Dedifferentiated amniotic fluid mesenchymal stem cell (primary cell): ENCODE results near the gene IMMP1L.

Experiments used
- DNase-seq: peaks from one replicate; pipeline ENCODE4 v3.0.0-alpha.2; 2016; ENCODE audit errors: extremely low spot score

The IMMP1L gene

DNA sequence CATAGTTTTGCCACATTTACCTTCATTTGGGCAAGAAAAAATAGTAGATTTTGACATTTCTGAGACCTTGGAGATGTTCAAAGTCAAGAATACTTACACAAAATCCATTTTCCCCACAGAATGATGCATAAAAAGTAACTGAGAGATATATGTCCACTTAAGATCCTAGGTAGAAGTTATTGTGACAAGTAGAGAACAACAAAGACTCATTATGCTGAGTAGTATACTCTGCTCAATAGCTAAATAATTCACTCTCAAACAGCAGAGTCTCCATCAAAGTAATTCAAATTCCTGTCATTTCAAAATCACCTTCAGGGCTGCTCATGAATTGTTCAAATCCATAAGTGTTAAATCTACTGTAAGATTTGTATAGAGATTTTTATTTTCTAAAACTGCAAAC lies 35.3 kb downstream of the IMMP1L start:
- DNase-seq, result no peak

DNA sequence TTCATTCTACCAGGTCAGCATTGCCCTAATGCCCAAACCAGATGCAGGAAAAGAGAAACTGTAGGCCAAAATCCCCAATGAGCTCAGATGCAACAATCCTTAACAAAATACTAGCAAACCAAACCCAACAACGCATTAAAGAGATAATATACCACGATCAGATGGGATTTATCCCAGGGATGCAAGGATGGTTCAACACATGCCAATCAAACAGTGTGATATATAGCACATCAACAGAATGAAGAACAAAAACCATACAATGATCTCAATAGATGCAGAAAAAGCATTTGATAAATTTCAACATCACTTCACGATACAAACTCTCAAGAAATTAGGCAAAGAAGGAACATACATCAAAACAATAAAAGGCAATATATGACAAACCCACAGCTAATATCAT lies 45.0 kb downstream of the IMMP1L start:
- DNase-seq, result no peak

DNA sequence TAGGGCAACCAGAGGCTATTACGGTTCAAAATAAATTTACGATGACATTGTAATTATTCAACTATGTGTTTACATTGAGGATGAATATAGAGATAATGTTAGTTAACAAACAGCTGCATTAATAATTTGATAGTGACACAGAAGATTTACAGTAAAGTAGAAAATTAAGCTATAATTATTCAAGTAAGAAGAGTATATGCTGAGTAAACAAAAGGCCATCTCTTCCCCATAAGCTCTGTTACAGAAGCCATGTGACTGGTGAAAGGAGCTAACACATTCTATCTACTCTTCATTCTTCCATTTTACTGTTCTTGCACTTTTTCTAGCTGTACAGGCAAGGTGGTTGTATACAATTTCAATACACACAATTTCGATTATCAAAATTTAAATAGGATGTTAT lies 54.2 kb downstream of the IMMP1L start:
- DNase-seq, result no peak

DNA sequence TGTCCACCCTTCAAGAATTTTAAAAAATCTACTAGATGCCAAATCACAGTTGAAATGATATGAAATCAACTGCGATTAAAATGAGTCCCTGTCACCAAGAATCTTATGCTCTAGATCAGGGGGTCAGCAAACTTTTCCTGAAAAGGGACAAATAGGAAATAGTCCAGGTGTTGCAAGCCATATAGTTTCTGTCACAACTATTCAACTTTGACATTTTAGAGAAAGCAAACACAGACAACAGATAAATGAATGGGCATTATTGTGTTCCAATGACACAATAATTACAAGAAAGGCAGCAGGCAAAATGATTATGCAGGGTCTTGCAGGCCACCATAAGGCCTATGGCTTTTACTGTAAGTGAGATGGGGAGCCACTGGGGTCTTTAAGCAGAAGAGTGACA lies 58.6 kb downstream of the IMMP1L start:
- DNase-seq, result no peak

DNA sequence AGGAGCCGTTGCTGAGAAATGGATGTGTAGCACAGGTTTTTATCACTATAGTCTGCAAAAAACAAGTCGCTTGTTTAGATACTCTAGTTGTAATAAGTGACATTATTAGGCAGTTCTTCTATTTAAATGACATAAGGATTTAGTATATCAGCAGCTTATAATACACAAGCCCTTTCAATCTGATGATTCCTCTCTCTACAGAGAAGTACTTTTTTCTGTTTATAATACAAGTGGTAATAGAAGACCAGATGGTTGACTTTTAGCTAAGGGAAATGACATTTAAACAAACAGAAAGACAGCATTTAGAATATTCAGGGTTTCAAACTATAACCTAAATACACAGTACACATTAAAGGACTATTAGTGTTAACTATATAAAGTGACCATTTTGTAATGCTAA lies 60.4 kb downstream of the IMMP1L start:
- DNase-seq, result no peak

DNA sequence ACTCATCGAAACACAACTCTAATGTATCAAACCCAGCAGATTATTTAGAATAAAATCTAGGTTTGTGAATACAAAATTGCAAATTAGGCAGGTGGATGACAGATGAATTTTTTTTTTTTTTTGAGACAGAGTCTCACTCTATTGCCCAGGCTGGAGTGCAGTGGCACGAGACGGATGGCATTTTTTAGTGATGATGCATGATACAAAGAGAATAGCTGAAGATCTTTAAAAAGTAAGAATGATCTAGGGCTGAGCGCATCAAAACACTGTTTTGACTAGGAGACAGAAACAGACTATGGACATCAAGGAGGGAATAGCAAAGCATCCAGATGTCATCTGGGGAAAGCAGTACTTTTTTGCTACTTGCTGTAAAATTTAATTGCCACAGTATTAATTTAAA lies 63.8 kb downstream of the IMMP1L start:
- no peak for DNase-seq

DNA sequence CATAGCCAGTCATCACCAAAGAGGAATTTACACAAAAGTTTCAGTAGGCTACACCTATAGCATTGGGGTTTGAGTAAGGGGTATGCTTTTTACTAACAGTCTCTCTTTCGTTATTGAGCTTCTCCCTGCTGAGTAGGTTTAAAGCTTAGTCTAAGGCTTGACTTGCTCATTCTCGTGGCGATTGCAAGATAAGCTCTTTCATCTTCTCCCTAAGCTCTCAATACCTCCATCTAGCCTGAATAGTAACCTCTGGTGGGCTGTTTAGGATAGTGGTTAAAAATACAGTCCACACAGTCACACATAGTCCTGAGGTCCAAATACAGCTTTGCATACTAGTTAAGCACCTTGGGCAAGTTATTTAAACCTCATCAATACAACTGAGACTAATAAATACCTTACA lies 65.6 kb downstream of the IMMP1L start:
- DNase-seq, result no peak

DNA sequence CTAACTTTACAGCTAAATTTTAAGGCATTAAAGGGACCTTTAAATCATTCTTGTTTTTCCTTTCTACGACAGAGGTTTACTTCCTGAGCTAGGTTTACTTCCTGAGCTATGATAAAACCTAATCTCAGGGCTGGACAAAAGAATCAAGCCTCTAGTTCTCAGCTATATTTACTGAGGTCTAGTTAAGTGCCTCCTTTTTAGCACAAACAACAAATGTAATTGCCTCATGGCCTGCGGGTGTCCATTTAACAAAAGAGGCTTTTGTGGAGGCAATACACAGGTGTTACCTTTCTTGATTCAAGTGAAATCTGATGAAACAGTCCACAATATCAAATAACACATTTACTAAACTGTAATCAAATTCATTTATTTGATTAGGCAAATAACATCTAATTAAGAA lies 67.3 kb downstream of the IMMP1L start:
- DNase-seq, result no peak

DNA sequence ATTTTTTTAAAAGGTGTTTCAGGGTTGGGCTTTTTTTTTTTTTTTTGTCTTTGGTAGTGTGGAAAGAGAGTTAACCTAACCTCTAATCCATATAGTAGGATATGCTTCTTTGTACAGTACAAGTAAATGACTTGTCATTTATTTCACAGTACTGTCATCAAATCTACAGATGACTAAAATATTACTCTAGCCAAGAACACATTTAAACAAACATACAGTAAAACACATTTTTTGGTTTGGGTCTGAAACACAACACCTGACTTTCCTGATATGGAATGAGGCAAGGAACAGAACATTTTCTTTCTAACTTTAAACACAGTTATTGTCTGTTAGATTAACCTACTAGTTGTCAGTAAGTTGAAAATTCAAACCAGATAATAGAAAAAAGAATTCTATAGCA lies 68.1 kb downstream of the IMMP1L start:
- no peak for DNase-seq

DNA sequence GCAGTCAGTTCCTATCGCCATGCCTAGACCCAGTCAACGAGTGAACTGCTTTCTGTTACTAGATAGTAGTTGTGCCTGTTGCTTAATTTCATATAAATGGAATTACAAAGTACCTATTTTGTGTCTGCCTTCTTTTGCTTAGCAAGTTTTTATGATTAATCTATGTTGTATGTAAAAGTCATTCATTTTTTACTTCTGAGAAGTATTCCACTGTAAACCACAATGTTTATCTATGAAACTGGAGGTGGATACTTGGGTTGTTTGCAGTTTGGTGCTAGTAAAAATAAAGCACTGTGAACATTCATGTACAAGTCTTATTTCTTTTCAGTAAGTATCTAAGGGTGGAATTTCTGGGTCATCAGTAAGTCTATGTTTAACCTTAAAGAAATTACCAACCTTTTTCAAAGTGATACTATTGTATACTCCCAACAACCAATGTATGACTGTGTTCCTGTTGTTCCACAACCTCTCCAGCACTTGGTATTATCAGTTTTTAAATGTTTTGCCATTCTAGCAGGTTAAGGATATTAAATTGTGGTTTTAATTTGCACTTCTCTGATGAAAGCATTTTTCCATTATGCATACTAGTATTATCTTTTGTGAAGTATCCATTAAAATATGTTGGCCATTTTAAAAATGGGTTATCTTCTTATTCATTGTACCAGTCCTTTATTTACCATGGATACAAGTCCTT lies 71.5 kb downstream of the IMMP1L start:
- peak; percentile 43 for DNase-seq

DNA sequence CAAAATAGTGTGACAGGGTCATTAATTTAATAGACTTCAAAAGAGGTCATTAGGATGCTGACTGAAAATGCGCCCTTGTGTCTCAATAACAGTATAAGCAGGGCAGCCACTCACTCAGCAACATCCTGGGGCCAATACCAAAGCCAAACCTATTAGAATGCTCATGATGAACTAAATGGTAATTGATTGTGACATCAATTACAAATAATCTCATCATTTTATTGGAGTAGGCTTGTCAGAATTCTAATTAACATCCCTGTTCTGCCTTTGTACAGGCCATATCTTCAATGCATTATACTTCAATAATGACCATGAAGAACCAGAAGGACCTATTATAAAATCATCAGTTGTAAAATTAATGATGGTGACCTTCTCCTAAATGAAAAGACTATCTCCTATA lies 75.6 kb downstream of the IMMP1L start:
- DNase-seq, result no peak

DNA sequence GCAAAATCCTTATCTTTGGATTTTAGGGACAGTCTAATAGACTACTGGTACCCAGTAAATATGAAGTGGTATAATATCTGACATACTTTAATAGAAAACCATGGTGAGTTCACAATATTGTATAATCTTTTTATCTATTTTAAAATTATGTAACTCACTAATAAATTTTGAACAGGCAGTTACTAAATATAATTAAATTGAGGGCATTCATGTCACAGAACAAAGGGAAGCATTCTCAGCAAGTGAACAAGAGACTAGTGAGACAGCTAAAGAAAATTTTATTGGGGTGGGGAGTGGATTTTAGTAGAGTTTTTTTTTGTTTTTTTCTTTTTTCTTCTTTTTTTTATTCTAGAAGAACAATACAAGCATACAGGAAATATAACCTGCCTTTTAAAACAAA lies 84.8 kb downstream of the IMMP1L start:
- DNase-seq, result no peak

DNA sequence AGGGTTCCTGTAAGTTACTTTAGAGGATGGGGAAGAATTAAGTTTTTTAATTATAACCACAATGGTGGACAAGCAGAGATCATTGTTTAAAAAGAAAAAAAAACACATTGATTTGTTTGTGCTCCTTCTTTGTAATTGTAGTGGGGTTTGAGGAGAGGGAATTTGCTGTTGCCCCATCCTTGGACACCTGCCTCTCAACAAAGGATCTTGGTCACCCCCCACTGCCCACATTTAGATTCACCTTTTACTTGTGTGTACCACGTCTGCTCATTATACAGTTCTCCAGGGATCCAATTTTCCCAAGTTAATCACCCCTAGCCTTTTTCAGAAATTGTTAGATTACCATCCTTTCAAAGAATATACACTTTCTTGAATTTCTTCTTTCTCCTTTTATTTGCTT lies 86.7 kb downstream of the IMMP1L start:
- no peak for DNase-seq

DNA sequence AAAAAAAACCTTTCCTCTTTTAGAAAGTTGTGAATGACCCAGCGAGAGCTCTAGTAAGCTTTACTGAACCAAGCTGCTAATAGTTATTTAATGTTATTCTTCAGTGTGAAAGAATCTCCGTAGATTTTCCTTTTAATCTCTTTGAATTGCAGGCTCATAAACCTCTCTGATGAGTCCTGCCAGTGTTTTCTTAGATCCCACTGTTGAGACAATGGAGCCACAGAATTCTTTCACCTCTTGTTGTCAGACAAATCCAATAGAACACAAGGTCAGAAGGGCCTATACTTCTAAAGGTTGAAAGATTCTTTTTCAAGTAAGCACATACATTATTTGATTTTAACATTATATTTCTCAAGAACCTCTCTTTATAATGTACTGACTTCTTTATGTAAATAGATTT lies 87.6 kb downstream of the IMMP1L start:
- no peak for DNase-seq

DNA sequence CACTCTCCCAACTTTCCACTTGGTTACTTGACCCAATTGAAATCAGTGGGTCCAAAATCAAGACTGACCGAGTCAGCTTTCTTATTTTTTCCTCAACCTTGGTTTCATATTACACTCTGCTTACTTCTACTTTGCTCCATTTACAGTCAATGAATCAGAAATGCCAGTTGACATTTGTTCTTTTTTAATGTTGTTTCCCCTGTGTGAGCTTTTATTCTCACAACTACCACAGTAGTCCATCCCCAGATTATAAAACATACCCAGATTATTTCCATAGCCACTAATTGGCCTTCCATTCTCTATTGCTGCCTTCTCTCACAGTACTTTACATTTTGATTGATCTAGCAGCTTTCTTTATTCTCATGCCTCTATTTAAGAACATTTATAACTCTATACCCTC lies 89.8 kb downstream of the IMMP1L start:
- DNase-seq, result no peak

DNA sequence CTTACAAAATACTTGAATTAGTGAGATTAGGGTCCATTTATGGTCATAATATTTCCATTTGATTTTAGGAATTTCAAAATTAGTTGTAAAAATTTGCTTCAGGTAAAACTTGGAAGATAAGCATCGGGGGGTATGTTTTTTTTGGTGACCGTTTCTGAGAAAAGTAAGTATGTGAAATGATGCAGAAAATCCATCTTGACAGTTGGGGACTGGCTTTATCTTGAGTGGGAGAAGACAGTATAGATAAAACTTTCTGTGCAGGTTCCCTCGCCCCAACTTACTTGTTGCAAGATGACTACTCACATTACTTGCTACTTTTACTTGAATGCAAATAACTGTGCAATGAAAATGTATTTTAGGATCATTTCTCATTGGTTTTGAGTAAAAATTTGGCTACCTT lies 90.3 kb downstream of the IMMP1L start:
- DNase-seq, result no peak

DNA sequence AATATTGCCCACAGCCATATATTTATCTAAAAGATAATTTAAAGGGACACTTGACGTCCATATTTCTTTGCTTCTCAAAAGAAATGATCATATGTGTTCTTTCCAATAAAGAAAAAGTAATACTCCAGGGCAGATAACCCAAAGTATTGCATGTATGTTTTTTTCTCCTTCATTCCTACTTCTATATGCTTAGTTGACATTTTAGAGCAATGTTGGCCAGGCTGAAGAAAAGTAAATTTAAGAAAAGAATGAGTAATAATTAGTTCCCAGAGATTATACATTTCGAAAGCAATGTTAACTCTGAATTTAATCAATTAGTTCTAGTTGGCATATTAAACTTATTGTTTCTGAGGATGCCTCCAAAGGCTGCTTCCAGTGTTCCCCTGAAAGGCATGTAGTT lies 91.6 kb downstream of the IMMP1L start:
- DNase-seq, result no peak

DNA sequence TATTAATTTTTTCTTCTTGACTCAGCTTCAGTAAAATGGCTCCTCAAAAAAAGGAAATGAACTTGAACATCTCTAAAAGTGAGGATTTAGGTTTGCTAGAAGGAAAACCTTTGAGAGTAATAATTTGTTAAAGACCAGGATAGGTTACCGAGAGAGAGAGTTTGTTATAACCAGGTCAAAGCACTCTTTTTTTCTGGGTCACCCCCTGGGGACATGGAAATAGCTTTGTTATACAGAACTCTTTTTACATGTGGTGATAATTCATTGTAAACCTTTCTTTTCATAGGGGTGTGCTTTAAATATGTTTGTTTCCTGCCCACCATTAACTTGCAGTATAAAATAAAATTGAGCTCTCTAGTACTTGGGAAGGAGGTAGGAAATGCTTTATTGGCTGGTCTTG lies 92.1 kb downstream of the IMMP1L start:
- no peak for DNase-seq

DNA sequence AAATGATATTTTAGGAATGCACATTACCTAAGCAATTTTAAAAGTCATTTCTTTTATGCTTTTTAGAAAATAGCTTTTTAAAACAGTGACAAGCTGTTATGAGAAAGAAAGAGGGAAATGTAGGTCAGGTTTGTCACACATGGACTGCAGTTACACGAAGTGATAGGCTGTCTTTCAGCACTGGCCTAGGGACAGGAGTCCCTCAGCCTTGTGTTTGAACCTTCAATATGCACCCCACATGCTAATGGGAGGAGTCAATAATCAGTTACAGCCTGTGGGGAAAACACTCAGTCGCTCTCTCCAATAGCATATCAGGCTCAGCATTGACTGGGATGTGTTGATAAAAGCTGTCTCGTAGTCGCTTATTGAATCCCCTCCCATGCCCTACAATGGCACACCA lies 94.0 kb downstream of the IMMP1L start:
- no peak for DNase-seq

DNA sequence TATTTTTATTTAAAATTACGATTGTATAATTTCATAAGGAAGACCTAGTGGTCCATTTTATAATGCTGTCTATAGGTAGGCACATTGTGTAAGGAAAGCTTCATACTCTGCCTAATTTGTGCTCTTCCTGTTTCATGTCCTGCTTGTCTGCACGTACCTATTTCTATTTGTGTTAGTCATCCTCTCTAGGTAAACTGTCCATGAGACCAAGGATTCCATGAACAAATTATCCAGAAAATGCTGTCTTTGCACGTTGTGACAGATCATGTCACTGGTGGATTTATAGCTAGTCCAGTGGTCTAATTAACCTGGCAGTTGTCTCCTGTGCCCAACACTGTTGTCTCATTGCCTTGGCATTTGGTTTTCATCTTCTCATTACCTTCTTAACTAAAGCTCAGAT lies 95.1 kb downstream of the IMMP1L start:
- no peak for DNase-seq

DNA sequence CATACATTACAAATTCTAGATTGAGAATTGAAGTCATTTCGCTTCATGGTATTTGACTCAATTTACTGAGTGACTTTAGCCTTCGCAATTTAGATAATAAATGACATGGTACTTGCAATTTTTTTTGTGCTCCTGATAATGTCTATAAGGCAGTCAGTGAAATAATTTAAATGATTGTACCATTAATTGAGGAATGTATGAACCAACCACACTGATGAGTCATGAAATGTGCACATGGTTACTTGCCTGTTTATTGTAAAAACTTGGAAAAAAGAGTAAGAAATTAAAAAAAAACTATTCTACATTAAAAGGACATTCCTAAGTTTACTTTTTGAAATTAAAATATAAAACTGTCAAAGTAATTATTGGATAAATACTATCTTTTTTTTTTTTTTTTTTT lies 96.5 kb downstream of the IMMP1L start:
- no peak for DNase-seq

DNA sequence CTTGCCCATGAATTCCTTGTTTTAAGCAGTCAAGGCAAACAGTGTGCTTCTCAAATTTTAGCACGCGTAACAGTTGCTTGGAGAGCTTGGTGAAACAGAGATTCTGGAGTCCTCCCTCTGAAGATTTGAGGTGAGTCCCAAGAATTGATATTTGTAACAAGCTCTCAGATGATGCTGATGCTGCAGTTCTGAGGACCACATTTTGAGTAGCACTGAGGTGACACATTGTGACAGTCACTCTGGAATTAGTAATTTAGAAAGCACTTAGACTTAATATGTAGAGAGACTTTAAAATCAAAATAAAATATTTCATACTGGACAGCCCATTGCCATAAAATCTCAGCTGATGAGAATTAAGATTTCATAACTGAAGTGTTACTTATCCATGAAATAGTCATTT lies 101.2 kb downstream of the IMMP1L start:
- DNase-seq, result no peak

DNA sequence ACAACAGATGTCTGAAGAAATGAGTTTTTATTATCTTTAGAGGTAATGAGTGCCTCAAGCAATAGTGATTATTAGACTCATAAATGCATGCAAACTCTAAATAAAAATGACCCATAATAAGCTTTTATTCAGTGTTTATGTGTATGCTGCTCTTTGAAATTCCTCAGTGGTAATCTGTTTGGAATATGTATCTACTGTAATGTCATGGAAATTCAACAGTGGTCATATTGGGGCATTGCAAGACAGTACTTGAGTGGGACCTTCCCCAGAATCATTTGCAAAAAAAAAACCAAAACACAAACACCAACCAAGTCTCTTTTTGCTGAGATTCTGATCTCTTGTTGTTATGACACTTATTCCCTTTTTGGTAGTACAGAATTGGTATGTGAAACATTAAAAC lies 104.8 kb downstream of the IMMP1L start:
- no peak for DNase-seq

DNA sequence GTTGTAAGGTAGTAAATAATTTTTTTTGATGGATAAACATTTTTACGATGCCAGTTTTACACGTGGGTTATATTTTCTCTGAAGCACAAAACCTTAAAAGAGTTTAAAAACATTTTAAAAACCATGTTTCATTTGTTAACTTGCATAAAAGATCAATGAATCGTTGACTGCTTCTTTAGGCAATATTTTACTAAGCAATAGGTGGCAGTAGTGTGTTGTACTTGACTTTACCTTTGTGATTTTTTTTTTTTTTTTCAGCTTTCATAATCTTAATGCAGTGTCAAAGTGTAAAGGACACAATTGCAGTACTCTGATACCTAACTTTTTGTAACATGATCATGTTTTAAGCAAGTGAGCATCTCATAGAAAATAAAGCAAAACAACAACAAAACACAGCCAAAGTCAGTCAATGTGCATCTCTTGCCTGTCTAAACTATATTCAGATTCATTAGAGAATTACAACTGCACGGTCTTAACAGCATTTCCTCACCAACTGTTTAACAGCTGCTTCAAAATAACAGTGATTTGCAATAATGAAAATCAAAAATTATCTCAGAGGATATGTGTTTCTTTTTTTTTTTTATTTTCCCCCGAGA lies 112.1 kb downstream of the IMMP1L start:
- DNase-seq, result no peak
